ENCODE results near the gene OR1I1.

OR1I1 gene

GRCh38 chr19:15129856-15130585, 48.0 kb downstream of the OR1I1 start:
- H3K27ac ChIP-seq (ENCODE audit: low read depth, low read length), result no peak overlapping the region
- no peak overlapping the region for H3K4me2 ChIP-seq (ENCODE audit: low read length)
- no peaks in the 10 kb centered on the region for H3F3A ChIP-seq (ENCODE audit: control insufficient read depth, insufficient read depth)
- H3K4me3 ChIP-seq (ENCODE audit: low read length), result no peak overlapping the region
- no peaks in the 10 kb centered on the region for H3K79me2 ChIP-seq (ENCODE audit: control insufficient read depth, low read length)
- H3K36me3 ChIP-seq (ENCODE audit: control insufficient read depth, low read length), result no peaks in the 10 kb centered on the region
- H3K9me3 ChIP-seq (ENCODE audit: control insufficient read depth, insufficient read depth, low read length), result no peaks in the 10 kb centered on the region
- no peaks in the 10 kb centered on the region for H3K9me2 ChIP-seq (replicated peaks; ENCODE audit: control insufficient read depth, low read length)
- TF ChIP-seq CTCF (IDR thresholded peaks at IDR 0.05; ENCODE audit: low read depth, low read length, poor library complexity, severe bottlenecking), result no peak
- no peak for TF ChIP-seq EZH2phosphoT487 (IDR thresholded peaks at IDR 0.05; ENCODE audit: borderline replicate concordance, low read length)
- H3K27me3 ChIP-seq (ENCODE audit: control insufficient read depth, low read length), result no peaks in the 10 kb centered on the region
- H4K20me1 ChIP-seq (ENCODE audit: control insufficient read depth, insufficient read depth, low read depth, low read length), result no peaks in the 10 kb centered on the region
- H3K4me1 ChIP-seq (ENCODE audit: control insufficient read depth, low read length), result peaks cover 6% of the 10 kb centered on the region

- Histone ChIP-seq H3K9me2 (replicated peaks; ENCODE audit: control insufficient read depth, low read length) (no peaks in the 10 kb centered on the region), H3K27me3 (ENCODE audit: control insufficient read depth, low read length) (no peaks in the 10 kb centered on the region), H4K20me1 (ENCODE audit: control insufficient read depth, insufficient read depth, low read depth, low read length) (no peaks in the 10 kb centered on the region), H3K36me3 (ENCODE audit: control insufficient read depth, low read length) (no peaks in the 10 kb centered on the region), H3K4me2 (ENCODE audit: low read length) (no peak overlapping the region), H3K9me3 (ENCODE audit: control insufficient read depth, insufficient read depth, low read length) (peaks cover 9% of the 10 kb centered on the region), H3K4me3 (ENCODE audit: low read length) (no peak overlapping the region), H3K79me2 (ENCODE audit: control insufficient read depth, low read length) (no peaks in the 10 kb centered on the region), H3K4me1 (ENCODE audit: control insufficient read depth, low read length) (no peaks in the 10 kb centered on the region), H3K27ac (ENCODE audit: low read depth, low read length) (no peak overlapping the region), H3F3A (ENCODE audit: control insufficient read depth, insufficient read depth) (no peaks in the 10 kb centered on the region)
- TF ChIP-seq EZH2phosphoT487 (IDR thresholded peaks at IDR 0.05; ENCODE audit: borderline replicate concordance, low read length), result no peak
- TF ChIP-seq CTCF (IDR thresholded peaks at IDR 0.05; ENCODE audit: low read depth, low read length, poor library complexity, severe bottlenecking), result no peak
These were observed 54.4 kb downstream of the OR1I1 start for GRCh38 chr19:15136234-15136954.

GRCh38 chr19:15137777-15138176, 55.8 kb downstream of the OR1I1 start:
- Histone ChIP-seq H3K36me3 (ENCODE audit: control insufficient read depth, low read length) (no peaks in the 10 kb centered on the region), H4K20me1 (ENCODE audit: control insufficient read depth, insufficient read depth, low read depth, low read length) (no peaks in the 10 kb centered on the region), H3K4me2 (ENCODE audit: low read length) (no peak overlapping the region), H3K27me3 (ENCODE audit: control insufficient read depth, low read length) (no peaks in the 10 kb centered on the region), H3K9me3 (ENCODE audit: control insufficient read depth, insufficient read depth, low read length) (peaks cover 9% of the 10 kb centered on the region), H3K79me2 (ENCODE audit: control insufficient read depth, low read length) (no peaks in the 10 kb centered on the region), H3K27ac (ENCODE audit: low read depth, low read length) (no peak overlapping the region), H3K4me1 (ENCODE audit: control insufficient read depth, low read length) (no peaks in the 10 kb centered on the region), H3K4me3 (ENCODE audit: low read length) (no peak overlapping the region), H3F3A (ENCODE audit: control insufficient read depth, insufficient read depth) (no peaks in the 10 kb centered on the region), H3K9me2 (replicated peaks; ENCODE audit: control insufficient read depth, low read length) (no peaks in the 10 kb centered on the region)
- TF ChIP-seq CTCF (IDR thresholded peaks at IDR 0.05; ENCODE audit: low read depth, low read length, poor library complexity, severe bottlenecking), result no peak
- no peak for TF ChIP-seq EZH2phosphoT487 (IDR thresholded peaks at IDR 0.05; ENCODE audit: borderline replicate concordance, low read length)
